IMR-90 (cell line): ENCODE data around the gene CYP3A4. TPM values are rescaled to one million over a fixed set of nuclear protein-coding genes. Genes with fewer than 3 reads are reported as not detected.

ENCODE experiments used
- ATAC-seq: fragments of 200-7000 bp; cut with Tn5 transposase; 2 replicates; pipeline ENCODE4 v1.9.1; 2020; ENCODE audit warnings: low read depth, mild to moderate bottlenecking, moderate library complexity
- BruUV-seq: library from RNA; stranded (reverse); fragments of 400-500 nt; replicated peaks from 2 replicates; lab custom pipeline; 2021; lab: Mats Ljungman, UMichigan
- CTCF ChIA-PET: fragments of 300-600 bp; formaldehyde crosslinking; extraction: SDS; loops from one replicate; lab custom pipeline; 2021; ENCODE audit warnings: antibody characterized with exemption; lab: Yijun Ruan, JAX
- POLR2A ChIA-PET: fragments of 300-600 bp; sonication (Branson Sonifier 250); formaldehyde crosslinking; loops from one replicate; lab custom pipeline; 2022; ENCODE audit warnings: antibody characterized with exemption; ENCODE audit not compliant: unreplicated experiment; lab: Charles Lee
- DNase-seq: peaks from one replicate; pipeline ENCODE4 v3.0.0; 2013
- H2AFZ ChIP-seq: replicated peaks from 2 replicates; pipeline ENCODE3; 2013; ENCODE audit warnings: low read length, mild to moderate bottlenecking; ENCODE audit not compliant: poor library complexity
- H2AK5ac ChIP-seq: 2 replicates; pipeline ENCODE4 v1.6.1; 2013; ENCODE audit warnings: low read depth, low read length, inconsistent platforms
- H2AK9ac ChIP-seq: replicated peaks from 2 replicates; pipeline ENCODE3; 2013; ENCODE audit warnings: mild to moderate bottlenecking, low read depth, low read length, moderate library complexity; ENCODE audit not compliant: poor library complexity
- H2BK120ac ChIP-seq: 2 replicates; pipeline ENCODE4 v1.6.1; 2013; ENCODE audit warnings: low read depth, low read length, inconsistent platforms
- H2BK15ac ChIP-seq: 3 replicates; pipeline ENCODE4 v1.6.1; 2013; ENCODE audit warnings: low read depth, low read length, inconsistent platforms
- H2BK20ac ChIP-seq: 2 replicates; pipeline ENCODE4 v1.6.1; 2013; ENCODE audit warnings: low read depth, mild to moderate bottlenecking, inconsistent platforms, low read length, moderate library complexity
- H2BK5ac ChIP-seq: 2 replicates; pipeline ENCODE4 v1.6.1; 2013; ENCODE audit warnings: mild to moderate bottlenecking, low read depth, low read length, inconsistent platforms; ENCODE audit not compliant: poor library complexity, severe bottlenecking
- H3K14ac ChIP-seq: replicated peaks from 2 replicates; pipeline ENCODE4 v1.6.1; 2013; ENCODE audit warnings: low read depth, low read length, inconsistent platforms
- H3K18ac ChIP-seq: 2 replicates; pipeline ENCODE4 v1.6.1; 2013; ENCODE audit warnings: low read depth, low read length, control low read depth
- H3K23ac ChIP-seq: 2 replicates; pipeline ENCODE4 v1.6.1; 2013; ENCODE audit warnings: low read depth, low read length, inconsistent platforms
- H3K27ac ChIP-seq: 2 replicates; pipeline ENCODE4 v1.5.1; 2013; ENCODE audit warnings: mild to moderate bottlenecking, control low read depth, low read length; ENCODE audit not compliant: insufficient read depth
- H3K27me3 ChIP-seq: 2 replicates; pipeline ENCODE4 v1.6.1; 2013; ENCODE audit warnings: low read length; ENCODE audit not compliant: control insufficient read depth, insufficient read depth
- H3K36me3 ChIP-seq: 2 replicates; pipeline ENCODE4 v1.6.1; 2013; ENCODE audit warnings: low read length, mixed read lengths; ENCODE audit not compliant: control insufficient read depth, insufficient read depth
- H3K4ac ChIP-seq: 2 replicates; pipeline ENCODE4 v1.6.1; 2013; ENCODE audit warnings: low read depth, low read length, inconsistent platforms
- H3K4me1 ChIP-seq: 2 replicates; pipeline ENCODE4 v1.6.1; 2013; ENCODE audit warnings: low read length, mixed read lengths; ENCODE audit not compliant: control insufficient read depth, insufficient read depth
- H3K4me2 ChIP-seq: 2 replicates; pipeline ENCODE4 v1.6.1; 2013; ENCODE audit warnings: low read depth, mild to moderate bottlenecking, control low read depth, low read length, moderate library complexity
- H3K4me3 ChIP-seq: 2 replicates; pipeline ENCODE4 v1.5.1; 2013; ENCODE audit warnings: low read depth, mild to moderate bottlenecking, control low read depth, low read length, moderate library complexity; ENCODE audit not compliant: insufficient read depth
- H3K56ac ChIP-seq: 2 replicates; pipeline ENCODE4 v1.6.1; 2013; ENCODE audit warnings: low read length, inconsistent platforms; ENCODE audit not compliant: insufficient read depth; ENCODE audit errors: extremely low read depth
- H3K79me1 ChIP-seq, 2 experiments: 2 replicates each; pipeline ENCODE4 v1.6.1; 2013; ENCODE audit warnings: low read length in 2 of 2, inconsistent platforms in 1 of 2, low read depth in 1 of 2
- H3K9ac ChIP-seq: 2 replicates; pipeline ENCODE4 v1.6.1; 2013; ENCODE audit warnings: low read depth, low read length, control low read depth
- H3K9me1 ChIP-seq: 2 replicates; pipeline ENCODE4 v1.6.1; 2013; ENCODE audit warnings: low read length, inconsistent platforms; ENCODE audit not compliant: insufficient read depth
- H3K9me3 ChIP-seq: 2 replicates; pipeline ENCODE4 v1.6.1; 2013; ENCODE audit warnings: low read length; ENCODE audit not compliant: control insufficient read depth, insufficient read depth
- H4K20me1 ChIP-seq: 2 replicates; pipeline ENCODE4 v1.6.1; 2013; ENCODE audit warnings: low read length, inconsistent platforms; ENCODE audit not compliant: insufficient read depth
- H4K5ac ChIP-seq: 2 replicates; pipeline ENCODE4 v1.6.1; 2013; ENCODE audit warnings: mild to moderate bottlenecking, low read depth, low read length, control low read depth
- H4K8ac ChIP-seq, 2 experiments: 2 replicates each; pipeline ENCODE4 v1.6.1; 2013; ENCODE audit warnings: low read depth in 2 of 2, low read length in 2 of 2, control low read depth in 1 of 2, inconsistent platforms in 1 of 2
- H4K91ac ChIP-seq: 2 replicates; pipeline ENCODE4 v1.6.1; 2013; ENCODE audit warnings: low read depth, low read length, inconsistent platforms; ENCODE audit not compliant: insufficient read depth
- BHLHE40 ChIP-seq: fragments of 150-350 bp; IDR thresholded peaks from 2 replicates; pipeline ENCODE4 v1.6.1; 2016; ENCODE audit warnings: mild to moderate bottlenecking, low read depth, low read length
- ELK1 ChIP-seq: fragments of 150-350 bp; IDR thresholded peaks from 2 replicates; pipeline ENCODE4 v1.6.1; 2016; ENCODE audit warnings: low read depth, mild to moderate bottlenecking, low read length, moderate library complexity, borderline replicate concordance
- FOS ChIP-seq: fragments of 150-350 bp; IDR thresholded peaks from 2 replicates; pipeline ENCODE4 v1.6.1; 2016; ENCODE audit warnings: low read depth, low read length
- MAFK ChIP-seq: IDR thresholded peaks from 2 replicates; pipeline ENCODE4 v1.6.1; 2012; ENCODE audit warnings: low read depth, low read length, improper control_type of control experiment
- MAZ ChIP-seq: IDR thresholded peaks from 2 replicates; pipeline ENCODE4 v1.6.1; 2012; ENCODE audit warnings: low read depth, mild to moderate bottlenecking, low read length, improper control_type of control experiment, moderate library complexity, borderline replicate concordance
- MXI1 ChIP-seq: IDR thresholded peaks from 2 replicates; pipeline ENCODE4 v1.6.1; 2012; ENCODE audit warnings: low read depth, mild to moderate bottlenecking, low read length, moderate library complexity, borderline replicate concordance
- NFE2L2 ChIP-seq: fragments of 150-350 bp; IDR thresholded peaks from 2 replicates; pipeline ENCODE4 v1.6.1; 2016; ENCODE audit warnings: low read depth, mild to moderate bottlenecking, low read length
- POLR2A ChIP-seq: IDR thresholded peaks from 2 replicates; pipeline ENCODE4 v1.6.1; 2012; ENCODE audit warnings: mild to moderate bottlenecking, low read depth, low read length
- RAD21 ChIP-seq: IDR thresholded peaks from 2 replicates; pipeline ENCODE4 v1.6.1; 2012; ENCODE audit warnings: low read length, improper control_type of control experiment
- USF2 ChIP-seq: fragments of 150-350 bp; IDR thresholded peaks from 2 replicates; pipeline ENCODE4 v1.6.1; 2017; ENCODE audit warnings: mild to moderate bottlenecking, antibody characterized with exemption, low read length, low read depth
- WGBS, 2 experiments: methylation state at CpG; one replicate each; pipeline versions ENCODE4 v1.1.5 to v1.1.7; 2013; ENCODE audit warnings: missing lambda C conversion rate in 2 of 2; ENCODE audit not compliant: insufficient read length in 1 of 2; ENCODE audit errors: extremely low coverage in 2 of 2; 5-methylcytosine and 5-hydroxymethylcytosine counted together
- dilution Hi-C: fragments of 300-500 bp; cut with HindIII; formaldehyde crosslinking; loops from one replicate; pipeline ENCODE4 v1.14.3; 2018; ENCODE audit warnings: low sequenced_read_pairs; ENCODE audit not compliant: unreplicated experiment
- in situ Hi-C: fragments of 300-500 bp; cut with MboI; formaldehyde crosslinking; loops from 3 replicates; pipeline ENCODE4 v1.14.3; 2019; ENCODE audit warnings: low sequenced_read_pairs, inconsistent platforms, mixed read lengths
- intact Hi-C: fragments of 100-400 bp; cut with micrococcal nuclease; formaldehyde crosslinking; loops from 2 replicates; pipeline ENCODE4 v1.10.0; 2022
- polyA plus RNA-seq, 3 experiments: library from polyadenylated mRNA; depleted of rRNA; stranded (reverse); fragments of >200 nt; gene quantifications; 2 replicates each; pipeline ENCODE4 v1.2.3, GENCODE V29; 2012; ENCODE audit warnings: low replicate concordance in 1 of 3
- total RNA-seq: library from RNA; depleted of rRNA; stranded (reverse); fragments of >200 nt; gene quantifications from 2 replicates; pipeline ENCODE4 v1.2.3, GENCODE V29; 2012

The CYP3A4 gene
- total and polyA plus RNA-seq, 2 of the 4 experiments (the other 2 are of a cell fraction), result not detected

GRCh38 chr7:99794585-99795502 lies 10.9 kb upstream of the CYP3A4 start:
- CTCF ChIA-PET, result no interaction called here
- H3K36me3 ChIP-seq, result no peaks in the 10 kb centered on the region
- no peak overlapping the region for H2AK5ac ChIP-seq
- BruUV-seq, result no TSS peak
- H2BK5ac ChIP-seq, result no peak overlapping the region
- no peak overlapping the region for H3K56ac ChIP-seq
- no peak for DNase-seq
- no peak overlapping the region for H3K23ac ChIP-seq
- no peak overlapping the region for H2AFZ ChIP-seq
- in situ Hi-C loops, result no loop called here
- no peak overlapping the region for H2BK20ac ChIP-seq
- H3K9me3 ChIP-seq, result no peaks in the 10 kb centered on the region
- H4K8ac ChIP-seq, result no peak overlapping the region
- no peak overlapping the region for H4K5ac ChIP-seq
- H3K79me1 ChIP-seq, result no peaks in the 10 kb centered on the region
- 73% methylated on average over 4 of the region's 12 CpGs; no CpG with 5 or more reads in 1 of the 2 experiments for WGBS, 2 experiments
- TF ChIP-seq NFE2L2 (no peak), RAD21 (no peak), USF2 (no peak), POLR2A (no peak), BHLHE40 (no peak), MAZ (no peak), ELK1 (no peak), MXI1 (no peak), MAFK (no peak), FOS (no peak)
- no peak overlapping the region for H3K27ac ChIP-seq
- H3K4ac ChIP-seq, result no peak overlapping the region
- no peak overlapping the region for H2AK9ac ChIP-seq
- H4K20me1 ChIP-seq, result no peaks in the 10 kb centered on the region
- no peak overlapping the region for H2BK15ac ChIP-seq
- no peak overlapping the region for H3K4me2 ChIP-seq
- H3K27me3 ChIP-seq, result no peaks in the 10 kb centered on the region; the same call in 1 of the 2 replicates
- POLR2A ChIA-PET, result no interaction called here
- ATAC-seq, result no peak
- no peak overlapping the region for H3K9ac ChIP-seq
- no peak overlapping the region for H3K14ac ChIP-seq
- intact Hi-C loops, result no loop called here
- H2BK120ac ChIP-seq, result no peak overlapping the region
- H3K18ac ChIP-seq, result no peak overlapping the region
- H3K4me1 ChIP-seq, result no peaks in the 10 kb centered on the region
- no peak overlapping the region for H3K4me3 ChIP-seq
- H4K91ac ChIP-seq, result no peak overlapping the region
- H3K9me1 ChIP-seq, result no peaks in the 10 kb centered on the region
- dilution Hi-C loops, result no loop called here
